Activated CD4-positive, CD25-positive, alpha-beta regulatory T cell treated with anti-CD3 and anti-CD28 coated beads, Interleukin-2, amount 50 U/mL, for 24 hours (primary cell): Measurements from ENCODE around the gene PNMA8C.
"Not testable (repeated sequence)": the region's sequence is repeated elsewhere in the genome, so short reads cannot be mapped to it uniquely, and the experiment has no call there.

ENCODE experiments used
- ATAC-seq, 2 donors: fragments of 150-1000 bp; cut with Tn5 transposase; one replicate each; pipeline ENCODE4 v1.10.0; 2021; ENCODE audit warnings: mild to moderate bottlenecking in 1 of 2, moderate library complexity in 1 of 2

The PNMA8C gene

DNA sequence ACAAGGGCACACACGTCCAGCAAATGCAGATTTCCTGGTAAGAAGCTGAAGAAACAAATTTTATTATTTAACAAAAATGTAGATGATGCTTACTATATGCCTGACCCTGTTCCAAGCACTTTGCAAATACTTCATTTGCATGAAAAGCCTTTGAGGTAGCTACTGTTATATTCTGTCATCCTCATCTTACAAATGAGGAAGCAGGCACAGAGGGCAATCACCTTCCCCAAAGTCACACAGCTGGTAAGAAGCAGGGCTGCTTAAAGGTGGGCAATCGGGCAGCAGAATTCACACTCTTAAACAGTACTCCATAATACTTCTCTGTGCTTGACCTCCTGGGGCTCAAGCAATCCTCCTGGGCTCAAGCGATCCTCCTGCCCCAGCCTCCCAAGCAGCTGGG lies 18.3 kb upstream of the PNMA8C start:
- no peak for ATAC-seq

DNA sequence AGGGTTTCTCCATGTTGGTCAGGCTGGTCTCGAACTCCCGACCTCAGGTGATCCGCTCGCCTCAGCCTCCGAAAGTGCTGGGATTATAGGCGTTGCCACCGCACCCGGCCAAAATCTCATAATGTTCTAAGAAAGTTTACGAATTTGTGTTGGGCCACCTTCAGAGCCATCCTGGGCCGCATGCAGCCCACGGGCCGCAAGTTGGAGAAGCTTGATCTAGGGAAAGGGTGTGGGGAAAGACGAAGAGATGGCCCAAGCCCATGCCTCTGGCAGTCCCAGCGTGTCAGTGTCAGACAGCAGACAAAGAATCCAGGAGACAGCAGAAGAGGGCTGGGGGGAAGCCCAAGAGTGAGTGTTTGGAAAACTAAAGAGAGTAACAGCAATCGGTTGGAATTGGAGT lies 17.3 kb upstream of the PNMA8C start:
- no peak for ATAC-seq

DNA sequence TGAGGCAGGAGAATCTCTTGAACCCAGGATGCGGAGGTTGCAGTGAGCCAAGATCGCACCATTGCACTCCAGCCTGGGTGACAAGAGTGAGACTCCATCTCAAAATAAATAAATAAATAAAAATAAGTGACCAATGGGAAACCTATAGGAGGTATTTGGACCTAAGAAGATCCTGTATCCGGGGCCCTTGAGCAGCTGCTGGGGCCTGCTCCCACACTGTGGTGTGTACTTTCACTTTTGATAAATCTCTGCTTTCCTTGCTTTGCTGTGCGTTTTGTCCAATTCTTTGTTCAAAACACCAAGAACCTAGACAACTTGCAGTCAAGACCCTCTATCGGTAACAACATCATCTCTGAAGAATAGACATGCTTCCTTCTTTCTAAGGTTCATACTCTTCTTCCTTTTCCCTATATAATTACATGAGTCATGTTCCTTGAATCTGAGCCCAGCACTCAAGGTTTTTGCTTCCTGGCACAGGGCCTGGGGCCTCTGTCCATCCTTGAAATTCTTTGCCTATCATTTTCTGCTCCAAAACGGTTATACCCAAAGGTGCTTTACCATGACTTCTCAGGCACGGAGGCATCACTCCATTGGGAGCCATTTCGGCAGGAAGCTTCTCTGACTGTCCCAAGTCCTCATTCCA lies 14.2 kb upstream of the PNMA8C start:
- no peak for ATAC-seq

DNA sequence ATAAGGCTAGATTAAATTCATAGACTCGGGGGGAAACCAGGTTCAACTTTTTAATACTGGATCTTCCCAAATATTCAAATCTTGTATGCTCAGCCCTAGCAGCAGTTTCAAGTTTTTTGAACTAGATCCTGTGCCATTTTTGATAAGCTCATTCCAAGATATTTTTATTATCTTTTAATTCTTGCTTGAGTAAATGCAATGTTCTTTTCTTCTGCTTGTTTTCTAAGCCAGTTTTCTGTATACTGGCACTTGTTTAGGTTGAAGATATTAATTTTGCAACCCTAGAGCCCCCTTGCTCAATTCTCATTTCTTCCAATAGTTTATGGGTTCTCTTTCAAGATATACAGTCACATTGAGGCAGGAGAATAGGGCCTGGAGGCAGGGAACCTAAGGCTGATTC lies 13.1 kb upstream of the PNMA8C start:
- ATAC-seq = no peak

DNA sequence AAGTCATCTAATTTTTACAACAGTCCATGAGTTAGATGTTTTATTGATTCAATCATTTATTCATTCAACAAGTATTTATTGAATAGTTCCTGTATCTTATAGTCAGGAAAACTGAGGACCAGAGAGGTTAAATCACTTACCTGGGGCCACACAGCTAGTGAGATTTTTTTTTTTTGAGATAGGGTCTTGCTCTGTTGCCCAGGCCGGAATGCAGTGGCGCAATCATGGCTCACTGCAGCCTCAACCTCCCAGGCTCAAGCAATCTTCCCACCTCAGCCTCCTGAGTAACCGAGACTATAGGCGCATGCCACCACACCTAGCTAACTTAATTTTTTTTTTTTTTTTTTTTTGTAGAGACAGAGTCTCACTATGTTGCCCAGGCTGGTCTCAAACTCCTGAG lies 7.0 kb upstream of the PNMA8C start:
- ATAC-seq = not testable (repeated sequence)

DNA sequence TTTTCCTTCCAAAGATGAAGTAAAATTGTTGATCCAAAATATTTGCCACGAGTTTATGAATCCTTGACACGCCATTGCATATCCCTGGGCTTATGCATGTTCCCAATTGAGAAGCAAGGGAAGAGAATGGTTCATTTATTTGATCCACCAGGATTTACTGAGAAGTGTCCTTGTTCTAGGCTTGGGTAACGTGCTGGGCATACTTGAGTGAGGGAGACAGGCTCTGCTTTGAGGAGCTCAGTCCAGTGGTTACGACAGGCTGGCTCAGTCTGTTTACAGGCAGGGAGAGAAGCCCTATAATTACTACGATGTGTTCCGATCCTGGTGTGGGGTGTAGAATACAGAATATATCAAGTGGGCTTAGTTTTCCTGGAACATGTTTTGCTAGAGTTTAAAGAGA lies 6.3 kb upstream of the PNMA8C start:
- ATAC-seq = no peak

DNA sequence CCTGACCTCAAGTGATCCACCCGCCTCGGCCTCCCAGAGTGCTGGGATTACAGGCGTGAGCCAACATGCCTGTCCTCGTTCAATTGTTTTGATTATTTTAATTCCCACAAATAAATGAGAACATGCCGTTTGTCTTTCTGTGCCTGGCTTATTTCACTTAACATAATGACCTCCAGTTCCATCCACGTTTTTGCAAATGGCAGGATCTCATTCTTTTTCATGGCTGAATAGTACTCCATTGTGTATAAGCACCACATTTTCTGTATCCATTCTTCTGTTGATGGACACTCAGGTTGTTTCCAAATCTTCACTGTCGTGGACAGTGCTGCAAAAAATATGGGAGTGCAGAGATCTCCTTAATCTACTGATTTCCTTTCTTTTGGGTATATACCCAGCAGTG lies 4.7 kb upstream of the PNMA8C start:
- ATAC-seq = not testable (repeated sequence)

DNA sequence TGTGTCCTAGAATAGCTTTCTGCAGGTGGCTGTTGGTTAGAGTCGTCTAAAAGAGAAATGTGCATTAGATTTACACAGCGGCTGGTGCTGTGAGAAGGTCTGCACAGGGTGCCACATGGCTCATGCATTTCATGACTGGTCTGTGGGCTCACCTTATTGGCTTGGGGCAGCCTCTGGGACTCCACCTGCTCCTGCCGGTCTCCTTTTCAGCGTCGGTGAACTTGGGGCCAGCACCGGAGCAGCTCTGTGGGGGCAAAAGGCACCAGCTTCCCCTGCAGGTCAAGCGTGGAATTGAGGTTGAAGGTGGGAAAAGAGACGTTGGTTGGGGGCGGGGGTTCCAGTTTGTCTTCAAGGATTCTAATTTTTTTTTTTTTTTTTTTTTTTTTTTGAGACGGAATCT lies 3.1 kb upstream of the PNMA8C start:
- ATAC-seq = no peak

DNA sequence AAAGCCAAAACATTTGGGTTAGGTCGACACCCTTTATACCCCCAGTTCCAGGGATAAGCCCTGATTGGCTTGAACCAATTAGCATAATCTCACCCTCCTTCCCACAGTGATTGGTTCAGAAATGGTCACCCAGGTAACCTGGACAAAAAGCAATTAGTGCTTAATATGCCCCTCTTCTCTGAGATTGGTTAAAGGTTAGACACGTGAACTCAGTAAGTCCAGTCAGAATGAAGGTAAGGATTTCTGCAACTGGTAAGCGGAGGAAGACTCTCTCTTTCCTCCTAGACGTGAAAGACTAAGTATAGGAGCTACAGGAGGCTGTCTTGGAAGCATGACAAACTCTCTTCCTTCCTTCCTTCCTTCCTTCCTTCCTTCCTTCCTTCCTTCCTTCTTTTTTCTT lies 1.3 kb upstream of the PNMA8C start:
- ATAC-seq = no peak

DNA sequence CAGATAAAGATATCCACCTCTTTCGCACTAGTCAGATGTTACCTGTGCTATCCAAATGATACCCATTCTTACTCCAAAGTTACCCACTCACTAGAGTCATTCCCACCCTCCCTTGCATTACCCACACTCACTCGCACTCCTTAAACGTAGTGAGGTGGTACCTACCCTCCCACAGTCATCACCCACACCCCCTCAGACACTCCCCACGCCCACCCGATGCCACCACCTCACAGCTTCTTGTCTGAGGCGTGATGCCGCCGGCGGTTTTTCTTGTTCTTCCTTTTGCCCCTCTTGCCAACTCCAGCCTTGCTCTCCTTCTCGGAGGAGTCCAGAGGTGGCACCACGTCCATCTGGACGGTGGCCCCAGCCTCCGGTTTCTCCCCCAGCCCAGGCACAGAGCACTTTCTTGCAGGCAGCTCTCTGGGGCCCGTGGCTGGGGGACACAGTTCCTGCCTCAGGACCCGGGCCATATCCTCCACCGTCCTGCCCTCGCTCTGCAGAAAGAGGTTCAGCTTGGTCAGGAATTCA lies 1.2 kb downstream of the PNMA8C start:
- ATAC-seq = no peak

DNA sequence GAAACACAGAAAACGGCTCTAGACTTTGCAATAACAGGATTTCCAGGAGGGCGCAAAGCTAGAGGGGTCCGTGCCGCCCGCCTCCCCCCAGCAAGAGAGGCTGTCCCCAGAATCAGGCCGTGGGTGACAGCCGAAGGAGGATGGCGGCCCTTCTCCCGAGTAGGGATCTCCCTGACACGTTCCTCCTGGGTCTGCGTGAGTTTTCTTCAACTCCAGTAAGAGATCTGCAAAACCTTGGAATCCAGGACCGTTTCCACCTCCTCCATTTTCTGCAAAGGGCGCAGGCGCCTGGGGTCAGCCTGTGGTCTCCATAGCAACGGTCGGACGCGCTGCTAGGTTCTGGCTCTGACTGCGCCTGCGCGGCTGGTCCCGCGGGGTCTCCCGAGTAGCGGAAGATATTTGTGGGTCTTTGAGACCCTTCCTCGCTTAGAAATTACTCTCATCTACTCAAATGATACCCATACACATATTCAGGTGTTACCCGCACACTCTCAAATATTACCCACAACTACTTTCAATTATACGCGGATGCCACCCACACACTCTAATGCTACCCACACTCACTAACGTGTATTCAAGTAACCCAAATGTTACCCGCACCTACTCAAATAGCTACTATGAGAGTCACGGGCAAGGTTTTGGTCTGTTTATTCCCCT lies 2.1 kb downstream of the PNMA8C start:
- peak; percentile 71 to 85 for ATAC-seq

DNA sequence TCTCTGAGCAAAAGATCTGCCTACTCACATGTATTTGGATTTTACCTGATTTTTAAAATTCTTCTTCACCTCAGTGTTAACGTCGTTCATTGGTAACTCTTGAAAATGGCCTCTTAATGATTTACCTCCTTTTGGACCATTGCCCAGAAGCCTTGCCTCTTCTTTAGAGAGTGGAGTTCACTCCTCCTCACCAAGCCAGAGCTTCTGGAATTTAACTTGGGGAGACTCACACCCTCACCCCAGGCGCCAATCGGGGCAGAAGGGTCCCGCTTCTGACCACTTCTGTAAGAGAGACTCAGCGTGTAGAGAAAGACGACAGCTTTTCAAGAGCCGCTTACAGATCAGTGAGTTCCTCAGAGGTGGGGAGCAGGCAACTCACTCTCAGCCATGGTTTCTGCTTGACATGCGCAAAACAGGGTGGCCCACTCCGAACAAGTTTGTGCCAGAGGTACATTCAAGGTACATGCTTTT lies 2.7 kb downstream of the PNMA8C start:
- no peak for ATAC-seq

DNA sequence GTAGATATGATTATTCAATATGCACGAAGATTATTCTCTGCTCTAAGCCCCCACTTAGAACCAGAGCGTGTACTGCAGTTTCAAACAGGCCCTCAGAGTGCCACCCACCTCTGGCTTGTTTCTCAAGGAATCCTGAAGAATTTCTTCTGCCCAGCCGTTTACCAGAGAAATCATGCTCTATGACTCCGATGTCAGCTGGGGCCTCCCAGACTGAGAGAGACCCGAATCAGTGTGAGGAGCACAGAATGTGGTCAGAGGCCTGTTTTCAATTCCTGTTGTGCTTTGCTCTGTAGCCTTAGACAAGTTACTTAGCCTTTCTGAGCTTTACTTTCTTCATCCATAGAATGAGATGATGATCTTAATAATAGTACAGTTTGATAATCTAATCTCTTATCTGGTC lies 5.5 kb downstream of the PNMA8C start:
- ATAC-seq = no peak

DNA sequence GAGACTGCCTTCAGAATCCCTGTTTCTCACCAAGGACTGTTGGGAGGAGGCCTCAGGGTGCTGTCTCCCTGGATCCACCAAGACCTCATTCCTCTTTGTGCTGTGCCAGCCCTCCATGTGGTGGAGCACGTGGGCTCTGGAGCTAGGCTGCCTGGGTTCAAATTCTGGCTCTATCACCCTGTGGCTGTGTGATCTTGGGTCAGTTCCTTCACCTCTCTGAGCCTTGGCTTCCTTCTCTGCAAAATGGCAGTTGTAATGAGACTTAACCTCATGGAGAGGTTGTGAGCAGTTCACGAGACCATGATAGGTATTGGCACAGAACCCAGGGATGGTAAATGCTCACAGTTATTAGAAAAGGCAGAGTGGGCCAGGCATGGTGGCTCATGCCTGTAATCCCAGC lies 6.4 kb downstream of the PNMA8C start:
- no peak for ATAC-seq

DNA sequence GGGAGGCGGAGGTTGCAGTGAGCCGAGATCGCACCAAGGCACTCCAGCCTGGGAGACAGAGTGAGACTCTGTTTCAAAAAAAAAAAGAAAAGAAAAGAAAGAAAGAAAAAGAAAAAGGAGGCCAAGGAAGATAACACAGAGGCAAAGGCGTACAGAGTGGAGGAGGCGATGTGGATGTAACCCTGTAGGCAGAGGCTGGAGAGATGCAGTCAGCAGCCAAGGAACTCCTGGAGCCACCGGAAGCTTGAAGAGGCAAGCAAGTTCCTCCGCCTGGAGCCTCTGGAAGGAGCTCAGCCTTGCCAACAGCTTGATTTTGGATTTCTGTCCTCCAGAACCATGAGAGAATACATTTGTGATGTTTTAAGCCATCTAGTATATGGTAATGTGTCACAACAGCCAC lies 8.7 kb downstream of the PNMA8C start:
- no peak for ATAC-seq

DNA sequence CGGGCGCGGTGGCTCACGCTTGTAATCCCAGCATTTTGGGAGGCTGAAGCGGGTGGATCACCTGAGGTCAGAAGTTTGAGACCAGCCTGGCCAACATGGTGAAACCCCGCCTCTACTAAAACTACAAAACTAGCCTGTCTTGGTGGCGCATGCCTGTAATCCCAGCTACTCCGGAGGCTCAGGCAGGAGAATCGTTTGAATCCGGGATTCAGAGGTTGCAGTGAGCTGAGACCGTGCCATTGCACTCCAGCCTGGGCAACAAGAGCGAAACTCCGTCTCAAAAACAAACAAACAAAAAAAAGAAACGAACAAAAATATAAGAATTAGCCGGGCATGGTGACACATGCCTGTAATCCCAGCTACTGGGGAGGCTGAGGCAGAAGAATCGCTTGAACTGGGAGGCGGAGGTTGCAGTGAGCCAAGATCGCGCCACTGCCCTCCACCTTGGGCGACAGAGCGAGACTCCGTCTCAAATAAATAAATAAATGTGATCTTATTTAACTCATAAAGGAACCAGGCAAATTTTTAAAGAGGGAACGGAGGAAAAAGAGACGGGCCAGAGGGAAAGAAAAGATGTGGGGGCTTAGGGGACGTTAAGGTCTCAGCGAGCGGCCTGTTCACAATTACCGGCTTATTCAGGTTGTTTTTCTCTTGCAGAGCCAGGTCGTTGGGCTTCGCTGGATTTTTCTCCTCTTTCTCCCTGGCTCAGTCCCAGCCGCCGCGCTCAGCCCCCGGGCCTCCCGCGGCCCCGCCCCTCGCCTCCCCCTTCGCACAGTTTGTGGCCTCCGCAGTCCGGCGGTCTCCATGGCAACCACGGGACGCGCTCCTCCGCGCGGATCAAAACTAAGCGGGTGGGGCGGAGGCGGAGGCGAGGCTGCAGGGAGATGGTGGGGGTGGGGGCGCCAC lies 12.7 kb downstream of the PNMA8C start:
- not testable (repeated sequence) for ATAC-seq

DNA sequence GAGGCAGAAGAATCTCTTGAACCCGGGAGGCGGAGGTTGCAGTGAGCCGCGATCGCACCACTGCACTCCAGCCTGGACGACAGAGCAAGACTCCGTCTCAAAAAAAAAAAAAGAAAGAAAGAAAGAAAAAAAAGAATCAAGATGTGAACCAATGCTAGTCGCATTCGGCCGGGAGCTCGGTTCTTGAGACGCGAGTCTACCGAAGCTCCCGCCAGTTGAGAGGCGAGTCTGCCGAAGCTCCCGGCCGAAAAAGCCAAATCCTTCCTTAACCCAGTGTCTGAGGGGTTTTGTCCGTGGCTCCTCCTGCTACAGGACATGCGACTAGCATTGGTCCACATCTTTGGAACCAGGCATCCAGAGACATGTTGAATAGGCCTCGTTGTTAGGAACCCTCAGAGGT lies 13.8 kb downstream of the PNMA8C start:
- not testable (repeated sequence) for ATAC-seq

DNA sequence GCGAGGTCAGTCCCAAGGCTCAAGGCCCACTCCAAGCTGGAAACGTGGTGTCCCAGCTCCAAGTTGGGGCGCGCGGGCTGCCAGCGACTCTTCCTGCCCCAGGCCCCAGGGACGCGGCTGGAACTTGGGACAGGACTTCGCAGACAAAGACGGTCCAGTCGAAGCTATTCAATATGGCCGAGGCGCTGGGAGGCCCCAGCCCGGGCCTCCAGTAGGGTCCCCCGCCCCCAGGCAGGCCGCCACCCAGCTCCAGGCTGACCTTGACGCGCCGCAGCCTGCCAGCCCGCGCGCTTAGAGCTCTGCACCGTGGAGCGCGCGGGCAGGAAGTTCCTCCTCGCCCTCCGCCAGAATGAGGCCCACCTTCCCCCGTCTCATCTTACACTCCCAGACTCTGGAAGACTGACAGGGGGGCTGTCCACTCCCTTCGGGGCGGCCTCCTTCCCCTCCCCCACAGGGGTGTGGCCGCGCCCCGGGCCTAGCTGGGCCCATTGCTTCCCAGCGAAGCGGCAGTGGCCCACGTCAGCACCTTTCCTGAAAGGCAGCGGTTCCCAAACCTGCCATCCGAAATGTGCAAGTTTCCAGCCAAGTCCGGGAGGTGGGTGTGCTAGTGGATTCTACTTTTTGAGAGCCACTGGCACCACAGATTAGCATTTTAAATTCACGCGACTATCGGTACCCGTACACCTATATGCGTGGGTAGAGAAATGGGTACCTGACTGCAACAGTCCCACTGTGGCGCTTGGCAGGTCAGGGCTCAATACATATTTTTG lies 15.3 kb downstream of the PNMA8C start, which contains the start of gene CCDC8:
TSS of gene CCDC8 (minus strand) at position 303 of the 770 bp plus-strand sequence. CDS start 754 bp downstream, outside the sequence.
- no peak for ATAC-seq

DNA sequence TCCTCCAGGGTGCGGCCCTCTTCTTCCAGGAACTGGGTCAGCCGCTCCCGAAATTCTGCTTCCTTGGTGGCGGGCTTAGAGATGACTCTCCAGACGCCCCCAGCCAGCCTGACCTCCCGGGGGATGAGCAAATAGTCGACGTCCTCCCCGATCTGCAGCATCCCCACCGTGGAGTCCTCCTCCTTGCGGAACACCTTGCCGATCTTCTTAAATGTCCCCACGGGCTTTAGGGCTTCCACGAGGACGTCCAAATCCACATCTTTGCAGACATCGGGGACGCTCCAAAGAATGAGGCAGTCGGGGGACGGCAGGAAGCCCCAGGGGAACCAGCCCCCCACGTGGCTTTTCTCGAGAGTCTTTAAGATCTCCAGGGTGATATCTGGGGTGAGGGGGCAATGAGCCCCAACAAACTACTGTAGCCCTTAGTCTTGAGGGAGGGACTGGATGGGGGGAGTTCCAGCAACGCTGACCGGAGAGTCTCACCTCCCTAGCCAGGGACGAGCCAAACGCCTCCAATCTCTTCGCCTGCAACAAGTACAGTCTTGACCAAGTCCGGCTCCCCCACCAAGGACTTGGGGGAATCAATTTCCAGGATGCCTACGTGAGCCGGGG lies 16.0 kb downstream of the PNMA8C start:
- ATAC-seq = no peak

DNA sequence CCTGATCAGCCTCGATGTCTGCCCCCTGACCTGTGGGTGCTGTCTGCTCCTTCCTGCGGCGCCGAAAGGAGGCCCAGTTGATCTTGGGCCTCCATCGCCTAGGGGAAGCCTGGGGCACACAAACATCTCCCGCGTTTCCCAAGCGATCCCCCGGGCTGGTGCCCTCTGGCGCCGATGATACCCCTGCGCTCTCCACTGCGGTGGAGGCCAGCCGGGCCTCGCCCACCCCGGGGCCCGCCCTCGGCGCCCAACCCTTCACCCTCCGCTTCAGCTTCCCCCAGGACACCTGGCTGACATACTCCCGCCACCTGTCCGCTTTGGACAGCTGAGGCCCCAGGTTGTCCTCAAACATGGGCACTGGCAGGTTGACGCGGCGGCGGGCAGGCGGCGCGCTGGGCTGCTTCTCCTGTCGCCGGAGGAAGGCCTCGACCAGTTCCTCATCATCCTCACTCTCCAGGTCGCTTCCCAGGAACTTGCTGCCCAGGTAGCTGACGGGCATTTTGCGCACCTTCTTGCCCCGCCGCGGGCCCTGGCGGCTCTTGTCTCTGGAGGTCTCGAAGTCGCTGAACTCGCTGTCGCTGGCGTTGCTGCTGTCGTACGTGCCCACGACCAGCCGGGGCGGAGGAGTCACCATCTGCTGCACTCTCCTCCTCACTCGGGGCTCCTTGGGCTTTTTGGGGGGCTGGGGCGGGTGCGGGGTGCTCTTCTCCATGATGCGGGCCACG lies 16.6 kb downstream of the PNMA8C start:
- ATAC-seq = no peak
